Glomerular endothelial cell (primary cell): Measurements from ENCODE around the gene KRT73. TPM values are rescaled to one million over a fixed set of nuclear protein-coding genes. Genes with fewer than 3 reads are reported as not detected.

Experiments
- DNase-seq: peaks from one replicate; pipeline ENCODE4 v3.0.0-alpha.2; 2011; ENCODE audit warnings: low read depth, low spot score; ENCODE audit errors: extremely low read depth
- total RNA-seq: library from RNA; depleted of rRNA; stranded (reverse); fragments of >200 nt; gene quantifications from 2 replicates; pipeline ENCODE4 v1.2.3, GENCODE V29; 2015

The KRT73 gene
- total RNA-seq, 1 donor from 2014 or later = not detected

DNA sequence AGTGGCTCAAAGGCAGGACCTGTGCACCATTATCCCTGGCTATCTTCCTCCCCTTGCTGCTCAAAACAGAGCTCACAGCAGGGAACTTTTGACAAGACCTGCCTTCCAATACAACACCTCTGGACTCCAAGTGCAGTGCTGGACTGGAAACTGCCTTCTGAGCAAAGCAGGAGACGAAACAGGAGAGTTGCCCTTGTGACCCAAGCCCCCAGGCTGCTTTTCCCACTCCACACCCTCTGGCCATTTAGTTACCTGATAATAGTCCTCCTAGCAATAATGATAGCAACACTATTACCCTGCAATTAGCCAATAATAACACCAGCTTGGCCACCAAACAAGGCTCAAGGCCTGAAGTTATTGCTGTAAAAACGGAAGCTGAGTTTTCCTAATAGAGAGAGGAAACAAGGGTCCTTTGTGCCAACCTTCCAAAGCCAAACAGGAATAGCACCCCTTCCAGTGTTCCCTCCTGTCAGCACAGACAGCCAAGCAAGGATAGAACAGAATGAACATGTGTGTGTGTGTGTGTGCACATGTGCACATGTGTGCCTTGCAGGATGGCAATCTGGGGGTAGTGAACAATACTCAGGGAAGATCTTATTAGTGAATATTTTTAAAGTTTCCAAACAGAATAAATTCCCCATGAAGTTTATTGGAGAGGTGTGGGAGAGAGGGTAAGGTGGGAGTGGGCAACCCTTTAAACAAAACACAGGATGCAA, 9.2 kb upstream of the KRT73 start:
- no peak for DNase-seq

DNA sequence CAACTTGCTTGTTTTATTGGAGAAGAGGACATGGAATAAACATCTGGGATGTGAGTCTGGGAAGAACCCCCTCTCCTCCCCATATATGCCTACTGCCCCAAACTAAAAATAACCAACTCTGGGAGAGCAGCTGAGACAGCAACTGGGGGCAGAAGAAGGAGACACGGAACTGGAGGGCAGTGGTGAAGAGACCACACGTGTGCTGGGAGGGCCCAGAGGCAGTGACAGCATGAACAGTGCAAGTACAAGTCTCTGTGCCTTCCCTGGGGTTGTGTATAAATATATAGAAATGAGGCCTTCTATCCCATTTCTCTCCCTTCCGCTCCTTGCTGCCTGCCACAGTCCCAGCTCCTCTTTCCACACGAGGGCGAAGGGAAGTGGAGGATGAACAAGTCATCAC, 4.0 kb upstream of the KRT73 start:
- no peak for DNase-seq

DNA sequence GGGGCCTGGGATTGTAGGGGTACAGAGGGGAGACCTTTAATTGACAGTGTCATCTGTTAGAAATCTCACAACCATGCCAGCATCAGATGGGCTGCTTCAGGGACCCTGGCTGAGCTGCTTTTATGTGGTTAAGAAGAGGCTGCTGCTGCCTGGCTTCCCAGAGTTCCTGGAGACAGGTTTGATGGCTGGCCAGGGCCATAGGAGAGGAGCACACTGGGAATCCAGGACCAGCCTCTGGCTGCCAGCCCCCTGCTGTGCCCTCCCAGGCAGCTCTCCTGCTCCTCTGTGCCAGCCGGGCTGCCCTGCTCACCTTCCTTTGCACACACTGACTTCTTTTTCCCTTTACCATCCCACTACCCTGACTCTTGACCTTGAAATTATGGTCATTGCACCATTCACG, 507 bp upstream of the KRT73 start:
- no peak for DNase-seq

DNA sequence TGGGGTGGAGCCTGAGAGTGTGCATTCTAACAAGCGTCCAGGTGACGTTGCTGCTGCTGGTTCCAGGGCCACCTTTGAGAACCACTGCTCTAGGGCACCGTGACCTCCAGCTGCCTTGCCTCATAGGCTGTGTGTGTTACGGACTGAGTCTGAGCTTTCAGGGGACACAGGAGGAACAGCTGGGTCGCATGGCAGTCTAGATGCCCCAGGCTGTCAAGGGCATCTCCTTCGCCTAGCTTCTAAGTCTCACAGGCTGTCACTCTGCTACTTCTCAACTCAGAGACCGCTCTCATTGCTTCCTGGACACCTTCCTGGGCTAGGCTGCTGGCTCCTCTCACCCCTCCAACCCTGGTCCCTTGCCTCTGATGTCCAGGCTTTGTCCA, 965 bp downstream of the KRT73 start:
- DNase-seq = no peak

DNA sequence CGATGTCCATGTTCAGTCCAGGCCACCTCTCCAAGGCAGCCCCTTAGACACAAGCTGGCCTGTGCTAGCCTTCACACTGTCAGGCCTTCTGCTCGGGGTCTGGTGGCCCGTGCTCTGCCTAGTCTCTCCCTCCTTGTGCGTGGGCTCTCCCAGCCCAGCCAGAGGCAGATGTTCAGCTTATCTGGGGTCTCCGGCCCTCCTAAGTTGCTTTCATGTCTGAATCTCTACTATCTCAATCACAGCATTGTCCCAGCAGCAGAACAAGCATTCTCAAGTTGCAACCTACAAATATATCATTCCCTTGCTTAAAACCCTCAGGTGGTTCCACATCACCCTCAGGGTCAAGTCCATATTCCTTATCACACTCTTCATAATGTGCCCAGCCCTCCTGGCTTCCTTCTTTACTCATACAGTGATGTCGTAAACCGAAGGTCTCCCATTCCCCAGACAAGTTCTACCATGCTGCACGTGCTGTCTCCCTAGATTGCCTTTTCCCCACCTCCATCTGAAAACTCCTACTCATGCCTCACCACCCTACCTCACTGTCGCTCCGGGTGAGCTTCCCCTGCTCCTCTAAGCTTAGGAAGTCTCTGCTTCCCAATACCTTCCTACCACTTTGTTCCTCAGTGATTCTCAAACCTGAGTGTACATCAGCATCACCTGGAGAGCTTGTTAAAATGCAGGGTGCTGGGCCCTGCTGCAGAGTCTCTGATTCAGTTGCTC, 1.5 kb downstream of the KRT73 start:
- DNase-seq = no peak

DNA sequence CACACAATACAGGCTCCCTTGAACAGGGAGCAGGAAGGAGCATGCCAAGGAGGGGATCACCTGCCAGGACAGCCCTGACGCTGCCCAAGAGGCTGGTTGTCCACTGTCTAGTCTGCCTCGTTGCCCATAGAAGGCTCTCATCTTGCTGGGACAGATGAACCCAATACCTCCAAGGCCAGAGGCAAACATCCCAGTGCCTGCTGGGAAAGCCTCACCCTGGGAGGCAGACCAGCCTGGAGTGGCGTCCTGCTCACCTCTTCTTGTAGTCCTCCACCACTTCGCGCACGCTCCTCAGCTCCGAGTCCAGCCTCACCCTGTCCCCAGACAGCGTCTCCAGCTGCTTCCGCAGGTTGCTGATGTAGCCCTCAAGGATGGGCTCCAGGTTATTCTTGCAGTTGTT, 2.4 kb downstream of the KRT73 start:
- no peak for DNase-seq

DNA sequence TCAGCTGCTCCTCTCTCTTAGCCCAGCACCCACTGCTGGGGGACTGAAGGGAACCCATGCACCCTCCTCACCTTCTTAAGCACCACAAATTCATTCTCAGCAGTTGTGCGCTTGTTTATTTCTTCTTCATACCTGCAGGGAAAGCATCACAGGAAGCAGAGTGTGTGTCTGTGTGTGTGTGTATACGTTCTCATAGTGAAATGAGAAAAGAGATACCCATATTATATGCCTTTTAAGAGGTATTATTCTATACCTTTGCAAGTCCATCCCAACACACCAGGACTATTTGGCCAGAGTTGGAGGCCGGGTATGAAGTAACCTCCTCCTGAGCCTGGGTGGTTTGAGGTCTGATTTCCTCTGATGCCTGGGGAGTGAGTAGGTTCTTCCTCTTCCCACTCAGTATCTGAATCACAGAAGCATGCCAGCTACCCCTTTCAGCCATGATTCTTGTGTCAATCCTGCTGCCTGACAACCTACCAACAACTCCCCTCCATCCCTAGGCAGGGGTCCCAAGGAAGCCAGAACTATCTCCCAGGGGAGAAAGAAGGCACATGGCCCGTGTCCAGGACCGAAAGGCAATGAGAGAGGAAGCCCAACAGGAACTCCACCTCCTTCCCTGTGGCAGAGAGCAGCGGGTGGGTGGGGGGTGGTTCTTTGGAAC, 3.0 kb downstream of the KRT73 start:
- no peak for DNase-seq

DNA sequence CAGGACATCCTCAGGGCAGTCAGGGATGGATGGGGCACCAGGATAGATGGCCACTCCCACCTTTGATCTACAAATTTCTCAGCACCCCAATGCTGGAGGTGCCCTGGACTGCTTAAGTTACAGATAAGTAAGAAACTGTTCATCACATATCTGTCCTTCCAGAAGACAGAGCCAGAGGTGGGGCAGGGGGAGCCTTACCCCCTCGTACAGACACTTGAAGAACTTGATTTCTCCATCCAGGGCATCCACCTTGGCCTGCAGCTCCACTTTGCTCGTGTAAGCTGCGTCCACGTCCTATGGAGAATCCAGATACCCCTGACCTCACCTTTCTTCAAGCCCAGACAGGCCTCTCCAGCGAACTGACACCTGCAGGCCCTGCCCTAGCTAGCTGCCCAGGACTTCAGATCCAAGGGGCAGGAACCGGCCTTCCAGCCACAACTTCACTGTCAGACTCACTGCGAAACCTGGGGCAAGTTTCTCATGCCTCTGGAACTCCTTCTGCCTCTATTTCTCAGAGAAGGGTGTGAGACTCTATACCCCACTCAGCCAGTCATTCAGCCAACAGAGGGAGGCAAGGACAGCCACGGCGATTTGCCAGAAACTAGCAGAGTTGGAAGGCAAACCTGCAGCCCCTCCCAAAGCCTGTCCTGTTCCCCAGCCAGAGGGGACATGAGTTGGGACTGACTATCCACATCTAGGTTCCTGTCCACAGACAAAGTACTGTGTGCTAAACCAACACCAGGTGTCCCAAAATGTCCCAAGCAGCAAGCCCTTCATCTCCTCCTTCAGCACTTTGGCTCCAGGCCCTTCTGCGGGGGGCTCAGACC, 3.8 kb downstream of the KRT73 start:
- DNase-seq = no peak

DNA sequence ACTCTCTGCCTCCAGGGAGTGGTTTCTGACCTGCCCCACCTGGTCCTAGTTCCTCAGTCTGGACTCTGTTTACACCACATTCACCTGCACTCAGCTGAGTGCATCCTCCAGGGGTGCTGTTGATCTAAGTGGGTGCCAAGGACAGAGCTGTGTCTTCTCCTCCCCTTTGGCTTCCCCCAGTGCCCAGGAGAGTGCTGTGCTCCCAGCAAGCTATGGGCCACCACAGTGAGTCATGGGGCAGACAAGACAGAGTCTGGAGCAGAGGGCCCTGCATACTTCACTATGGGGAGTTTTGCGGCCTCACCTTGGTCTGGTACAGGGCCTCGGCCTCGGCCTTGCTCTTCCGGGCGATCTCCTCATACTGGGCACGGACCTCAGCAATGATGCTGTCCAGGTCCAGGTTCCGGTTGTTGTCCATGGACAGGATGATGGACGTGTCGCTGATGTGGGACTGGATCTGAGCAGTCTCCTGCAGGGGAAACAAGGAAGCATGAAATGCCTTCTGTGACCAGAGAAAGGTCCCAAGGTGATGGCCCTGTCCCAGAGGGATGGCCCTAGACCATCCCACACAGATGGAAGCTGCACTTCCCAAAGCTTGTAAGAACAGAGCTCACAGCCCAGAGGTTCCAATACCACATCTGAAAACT, 4.9 kb downstream of the KRT73 start:
- DNase-seq = no peak

DNA sequence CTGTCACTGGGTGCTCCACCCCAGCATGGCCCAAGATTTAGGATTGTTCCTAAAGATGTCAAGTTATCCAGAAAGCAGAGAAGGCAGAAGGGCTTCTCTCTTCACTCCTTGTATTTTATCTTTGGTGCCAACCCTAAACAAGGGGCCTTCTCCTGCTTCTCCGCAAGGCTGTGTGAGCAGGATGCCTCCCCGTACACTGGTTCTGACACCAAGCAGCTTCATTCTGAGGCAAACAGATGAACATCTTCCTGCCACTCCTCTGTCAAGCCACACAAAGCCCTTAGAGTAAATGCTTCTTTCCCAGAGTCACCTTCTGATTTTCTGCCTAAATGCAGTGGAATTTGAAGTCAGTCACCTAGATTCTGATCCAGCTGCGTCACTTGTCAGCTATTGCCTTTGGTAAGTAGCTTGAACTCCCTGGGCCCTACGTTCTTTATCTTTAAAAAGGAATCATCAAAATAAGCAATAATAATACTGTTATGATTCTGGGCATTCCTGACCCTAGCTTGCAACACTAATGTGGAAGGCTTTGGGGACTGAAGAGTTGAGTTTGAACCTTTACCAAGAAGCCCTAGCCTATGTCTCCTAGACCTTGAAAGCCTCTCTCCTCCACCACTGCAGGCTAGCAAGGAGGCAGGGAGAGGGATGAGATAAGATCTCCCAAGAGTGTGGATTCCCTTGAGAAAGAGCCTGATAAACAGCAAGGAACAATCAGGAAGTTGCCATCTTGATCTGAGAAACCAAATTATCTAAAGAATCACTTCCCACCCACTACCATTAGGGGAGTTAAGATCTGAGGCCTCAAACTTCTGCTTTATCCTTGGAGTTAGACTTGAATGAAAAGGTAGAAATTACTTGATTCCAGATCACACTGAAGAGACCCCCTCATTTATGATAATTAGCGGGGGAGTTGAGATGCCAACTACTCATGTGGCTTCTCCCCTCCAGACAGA, 5.7 kb downstream of the KRT73 start:
- no peak for DNase-seq

DNA sequence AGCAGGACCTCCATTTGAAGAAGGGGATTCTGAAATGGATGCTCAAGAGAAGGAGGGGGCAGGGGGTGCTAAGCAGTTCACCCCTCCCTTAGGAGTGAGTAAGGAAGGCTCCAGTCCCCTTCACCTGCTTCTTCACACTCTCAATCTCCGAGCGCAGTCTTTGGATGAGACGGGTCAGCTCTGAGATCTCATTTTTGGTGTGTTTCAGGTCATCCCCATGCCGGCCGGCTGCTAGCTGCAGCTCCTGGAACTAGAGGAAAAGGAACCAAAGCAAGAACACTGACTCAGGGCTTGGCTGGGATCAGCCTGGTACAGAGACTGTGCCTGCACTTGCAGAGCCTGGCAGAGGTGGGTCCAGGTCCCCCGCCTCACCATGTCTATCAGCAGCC, 7.3 kb downstream of the KRT73 start:
- DNase-seq = no peak

DNA sequence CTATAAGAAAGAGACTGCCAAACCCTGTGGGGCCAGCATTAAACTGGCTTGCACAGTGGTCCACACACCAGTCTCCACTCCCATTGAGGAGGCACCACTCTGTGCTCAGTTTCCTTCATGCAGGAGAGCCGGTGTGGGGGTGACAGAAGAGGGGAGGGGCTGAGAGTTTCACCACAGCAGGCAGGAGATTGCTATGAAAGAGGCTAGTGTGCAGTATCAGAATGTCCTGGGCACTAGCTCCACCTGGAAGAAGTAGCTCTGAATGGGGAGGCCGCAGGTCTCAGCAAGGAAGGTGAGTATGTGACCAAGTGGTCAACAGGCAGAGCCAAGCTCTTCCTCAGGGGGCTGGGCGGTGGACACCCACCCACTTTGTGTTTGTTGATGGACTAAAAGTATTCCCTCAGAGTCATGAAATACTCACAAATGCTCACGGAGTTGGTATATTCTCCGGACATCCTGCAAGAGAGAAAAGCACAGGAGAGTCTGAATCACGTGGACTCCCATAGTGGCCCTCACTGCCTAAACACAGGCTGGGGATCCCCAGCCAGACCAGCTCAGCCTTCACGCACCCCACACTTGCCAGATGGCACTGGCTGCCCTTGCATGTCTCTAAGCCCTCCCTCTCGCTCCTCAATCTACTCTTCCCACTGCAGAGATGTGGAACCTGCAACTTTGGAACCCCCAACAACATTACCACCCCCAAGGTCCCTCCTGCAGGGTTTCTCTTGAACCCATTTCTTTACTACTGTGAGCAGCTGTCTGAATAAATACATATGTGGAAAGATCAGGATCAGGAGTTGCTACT, 9.3 kb downstream of the KRT73 start:
- no peak for DNase-seq

DNA sequence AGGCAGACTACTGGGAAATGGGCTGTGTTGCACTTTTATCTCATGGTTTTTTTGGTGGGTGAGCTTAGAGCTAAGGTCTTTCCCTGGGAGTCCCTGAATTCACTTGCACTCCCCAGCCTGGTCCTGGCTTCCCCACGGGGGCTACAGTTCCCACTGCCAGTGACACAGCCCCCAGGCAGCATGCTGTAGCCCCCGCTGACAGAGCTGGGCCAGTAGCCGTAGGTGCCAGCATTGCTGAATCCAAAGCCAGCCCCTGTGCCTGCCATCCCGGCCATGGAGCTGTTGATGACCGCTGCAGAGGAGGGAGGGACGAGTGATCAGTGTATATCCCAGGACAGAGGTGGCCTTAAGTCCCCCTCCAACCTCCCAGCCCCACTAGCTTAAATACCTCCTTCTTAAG, 10.2 kb downstream of the KRT73 start:
- DNase-seq = no peak

DNA sequence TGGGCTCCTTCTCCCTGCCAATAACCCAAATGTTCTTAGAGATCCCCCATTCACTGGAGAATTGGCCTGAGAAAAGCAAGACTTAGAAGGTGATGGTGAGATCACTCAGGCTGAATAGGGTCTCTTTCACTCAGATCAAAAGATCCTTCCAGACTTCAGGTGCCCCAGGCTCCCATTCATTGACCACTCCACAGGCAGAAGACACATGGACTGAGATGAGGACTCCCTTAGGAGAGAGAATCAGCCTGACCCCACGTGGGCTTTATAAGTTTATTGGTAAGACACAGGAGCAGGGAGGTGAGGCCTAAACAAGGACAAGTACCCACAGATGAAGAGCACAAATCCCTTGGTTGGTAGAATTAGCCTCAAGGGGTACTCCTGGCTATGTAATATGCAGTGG, 11.0 kb downstream of the KRT73 start:
- no peak for DNase-seq

DNA sequence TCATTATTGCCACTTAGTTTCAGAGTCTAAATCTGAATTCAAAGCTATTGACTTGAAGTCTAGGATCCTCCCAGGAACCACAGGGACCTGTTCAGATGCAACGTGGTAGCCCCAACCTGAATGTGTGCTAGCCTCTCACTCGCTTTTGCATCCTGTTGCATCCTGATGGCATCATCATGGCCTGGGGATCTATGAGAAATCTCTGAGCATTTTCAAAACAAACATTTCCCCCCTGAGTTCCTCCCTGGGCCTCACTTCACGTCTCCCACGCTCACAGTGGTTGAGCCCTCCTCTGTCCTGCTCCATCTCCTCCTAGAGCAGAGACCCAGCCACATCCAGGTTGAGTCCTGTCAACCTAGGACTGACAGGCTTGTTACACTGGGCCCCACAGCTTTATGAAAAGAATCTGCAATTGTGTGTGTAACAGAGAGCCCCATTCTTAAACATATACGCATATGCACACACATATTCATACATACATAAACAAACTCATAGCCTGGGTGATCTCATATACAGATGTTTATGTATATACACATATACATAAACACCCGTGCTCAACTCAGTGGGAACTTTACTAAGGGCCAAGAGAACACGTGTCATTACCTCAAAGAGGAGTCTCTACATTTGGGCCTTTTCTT, 11.7 kb downstream of the KRT73 start:
- DNase-seq = no peak

DNA sequence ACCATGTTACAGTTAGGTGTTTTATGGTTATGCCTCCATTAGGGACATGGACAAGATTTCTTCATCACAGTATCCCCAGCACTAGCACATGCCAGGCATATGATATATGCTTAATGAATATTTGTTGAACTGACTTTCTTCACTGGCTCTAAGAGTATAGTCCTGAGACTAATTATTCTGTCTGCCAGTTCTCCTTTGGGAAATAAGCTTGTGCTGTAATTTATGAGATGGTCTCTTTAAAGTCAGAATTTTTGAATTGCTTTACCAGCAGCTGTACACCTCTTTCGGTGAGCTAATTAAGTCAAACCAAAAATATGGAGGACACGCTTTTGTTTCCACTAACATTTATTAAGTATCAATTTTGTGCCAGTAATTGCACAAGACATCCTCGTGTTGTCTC, 12.3 kb downstream of the KRT73 start:
- no peak for DNase-seq

DNA sequence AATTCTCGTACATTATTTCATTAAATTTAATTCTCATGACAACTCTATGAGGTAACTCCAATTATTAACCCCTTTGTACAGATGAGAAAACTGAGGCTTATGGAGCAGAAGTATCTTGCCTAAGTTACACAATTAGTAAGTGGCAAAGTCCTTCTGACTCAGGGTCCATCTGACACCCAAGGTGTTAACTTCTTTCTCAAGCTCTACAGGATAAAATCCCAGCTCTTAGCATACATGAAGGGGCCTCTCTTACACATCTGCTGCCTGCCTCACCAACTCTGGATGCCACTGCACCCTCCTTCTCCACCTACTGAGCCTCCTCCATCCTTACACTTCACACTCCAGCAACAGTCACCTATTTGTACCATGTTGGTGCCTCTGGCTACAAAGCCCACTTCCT, 12.8 kb downstream of the KRT73 start:
- DNase-seq = no peak

DNA sequence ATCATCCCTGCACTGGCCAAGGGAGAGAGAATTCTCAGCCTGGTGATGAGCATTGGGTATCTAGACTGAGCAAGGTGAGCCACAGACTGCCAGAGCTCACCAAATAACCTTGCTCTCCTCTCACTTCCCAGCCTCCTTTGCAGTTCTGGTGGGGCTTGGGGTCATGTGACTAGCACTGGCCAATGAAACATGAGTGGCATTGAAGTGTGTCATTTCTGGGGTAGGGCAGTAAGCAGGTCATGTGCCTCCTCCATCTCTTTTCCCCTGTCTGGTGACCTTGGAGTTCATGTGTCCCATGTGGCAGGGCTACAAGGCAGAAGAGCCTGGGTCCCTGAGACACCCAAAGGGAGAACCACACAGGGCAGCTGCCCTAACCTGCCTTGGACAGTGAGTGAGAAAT, 13.5 kb downstream of the KRT73 start:
- DNase-seq = no peak
